GM13976 (cell line): Measurements from ENCODE around the gene VRTN.

Experiments
- DNase-seq: peaks from one replicate; pipeline ENCODE4 v3.0.0; 2012; ENCODE audit warnings: low spot score
- in situ Hi-C: fragments of 300-500 bp; cut with MboI; formaldehyde crosslinking; loops from one replicate; pipeline ENCODE4 v1.12.0; 2022; ENCODE audit warnings: low sequenced_read_pairs, mixed read lengths, inconsistent platforms; ENCODE audit not compliant: unreplicated experiment
- TF ChIP-seq, protein P1 (sequence below): IDR thresholded peaks from 2 replicates; pipeline ENCODE4 v1.5.1; 2012; ENCODE audit warnings: borderline replicate concordance, mild to moderate bottlenecking; ENCODE audit not compliant: insufficient read depth; ENCODE audit errors: extremely low read depth, missing control alignments, control extremely low read depth

VRTN gene

GRCh38 chr14:74358176-74358829 lies 10.0 kb downstream of the VRTN start:
- TF ChIP-seq, protein P1, sequence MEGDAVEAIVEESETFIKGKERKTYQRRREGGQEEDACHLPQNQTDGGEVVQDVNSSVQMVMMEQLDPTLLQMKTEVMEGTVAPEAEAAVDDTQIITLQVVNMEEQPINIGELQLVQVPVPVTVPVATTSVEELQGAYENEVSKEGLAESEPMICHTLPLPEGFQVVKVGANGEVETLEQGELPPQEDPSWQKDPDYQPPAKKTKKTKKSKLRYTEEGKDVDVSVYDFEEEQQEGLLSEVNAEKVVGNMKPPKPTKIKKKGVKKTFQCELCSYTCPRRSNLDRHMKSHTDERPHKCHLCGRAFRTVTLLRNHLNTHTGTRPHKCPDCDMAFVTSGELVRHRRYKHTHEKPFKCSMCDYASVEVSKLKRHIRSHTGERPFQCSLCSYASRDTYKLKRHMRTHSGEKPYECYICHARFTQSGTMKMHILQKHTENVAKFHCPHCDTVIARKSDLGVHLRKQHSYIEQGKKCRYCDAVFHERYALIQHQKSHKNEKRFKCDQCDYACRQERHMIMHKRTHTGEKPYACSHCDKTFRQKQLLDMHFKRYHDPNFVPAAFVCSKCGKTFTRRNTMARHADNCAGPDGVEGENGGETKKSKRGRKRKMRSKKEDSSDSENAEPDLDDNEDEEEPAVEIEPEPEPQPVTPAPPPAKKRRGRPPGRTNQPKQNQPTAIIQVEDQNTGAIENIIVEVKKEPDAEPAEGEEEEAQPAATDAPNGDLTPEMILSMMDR, result no peak
- in situ Hi-C loops, result no loop called here
- DNase-seq, result no peak

DNA sequence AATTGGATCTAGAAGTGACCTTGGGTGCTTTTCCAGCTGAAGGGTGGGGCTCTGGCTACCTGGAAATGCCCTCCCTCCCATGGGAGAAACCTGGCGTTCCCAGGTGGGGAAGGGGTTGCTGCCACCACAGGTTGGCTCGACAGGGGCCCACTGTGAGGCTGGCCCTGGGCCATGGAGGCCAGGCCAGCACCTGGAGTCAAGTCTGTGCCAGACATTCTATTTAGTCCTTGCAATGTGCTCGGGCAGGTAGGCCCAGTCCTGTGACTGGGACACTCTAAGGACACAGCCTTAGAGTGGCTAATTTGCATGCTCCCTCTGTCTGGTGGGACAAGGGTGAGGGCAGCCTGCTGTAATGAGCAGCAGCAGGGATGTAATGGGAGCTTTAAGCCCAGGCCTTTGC lies 11.9 kb downstream of the VRTN start:
- in situ Hi-C loops, result no loop called here
- TF ChIP-seq, protein P1, result no peak
- no peak for DNase-seq

DNA sequence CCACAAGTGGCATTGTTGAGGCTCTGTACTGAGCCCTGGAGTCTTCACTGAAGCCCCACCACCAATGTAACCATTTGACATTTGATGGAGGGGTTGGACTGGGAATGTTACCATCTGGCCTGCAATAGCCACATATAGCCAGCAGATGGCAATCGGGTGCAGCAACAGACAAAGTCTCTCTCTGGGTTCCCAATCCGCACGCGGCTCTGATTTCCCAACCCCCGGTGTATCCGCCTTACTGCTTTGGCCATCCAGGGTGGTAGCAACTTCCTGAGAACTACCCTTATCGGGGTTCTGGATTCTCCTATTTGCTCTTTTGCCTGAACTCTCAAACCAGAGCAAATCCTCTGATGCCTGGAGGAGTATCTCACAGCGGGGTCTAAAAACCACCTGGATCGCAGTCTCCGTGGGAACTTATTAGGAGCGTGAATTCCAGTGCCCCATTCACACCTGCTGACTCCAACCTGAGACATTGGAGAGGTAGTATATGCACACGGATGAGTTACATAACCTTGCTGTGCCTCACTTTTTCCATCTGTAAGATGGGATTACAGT lies 14.2 kb downstream of the VRTN start:
- TF ChIP-seq, protein P1, result peak; percentile 88
- peak; percentile 83 for DNase-seq
- in situ Hi-C loops, result no loop called here

DNA sequence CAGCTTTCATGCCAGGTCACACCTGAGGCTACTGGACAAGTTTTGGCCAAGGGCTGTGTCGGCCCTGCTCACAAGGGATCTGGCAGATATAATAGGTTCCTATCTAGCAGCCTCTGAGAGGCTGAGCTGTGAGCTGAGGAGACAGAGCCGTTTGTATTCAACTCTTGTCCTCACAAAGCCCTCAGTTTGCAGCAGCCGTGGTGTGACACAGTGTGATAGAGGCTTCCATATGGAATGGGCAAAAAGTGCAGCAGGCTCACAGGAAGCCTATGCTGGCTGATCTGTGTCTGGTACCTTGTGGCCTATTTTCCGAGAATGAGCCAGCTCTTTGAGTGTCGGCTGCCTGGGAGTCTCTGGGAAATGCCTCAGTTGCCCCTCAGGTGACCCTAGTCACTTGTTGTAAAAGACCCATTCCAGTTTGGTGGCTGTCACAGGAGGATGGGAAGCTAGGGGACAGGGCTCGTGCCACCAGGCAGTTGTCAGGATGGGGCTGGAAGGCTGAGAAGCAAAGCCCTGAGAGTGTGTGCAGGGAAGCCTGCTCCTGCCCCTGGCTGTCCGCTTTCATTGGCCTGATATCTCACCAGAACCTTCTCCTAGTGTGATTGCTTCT lies 16.1 kb downstream of the VRTN start:
- TF ChIP-seq, protein P1, result no peak
- no peak for DNase-seq
- in situ Hi-C loops, result no loop called here

- in situ Hi-C loops, result no loop called here
- TF ChIP-seq, protein P1, result no peak
- no peak for DNase-seq
Observed at GRCh38 chr14:74368026-74368425, 19.8 kb downstream of the VRTN start.

DNA sequence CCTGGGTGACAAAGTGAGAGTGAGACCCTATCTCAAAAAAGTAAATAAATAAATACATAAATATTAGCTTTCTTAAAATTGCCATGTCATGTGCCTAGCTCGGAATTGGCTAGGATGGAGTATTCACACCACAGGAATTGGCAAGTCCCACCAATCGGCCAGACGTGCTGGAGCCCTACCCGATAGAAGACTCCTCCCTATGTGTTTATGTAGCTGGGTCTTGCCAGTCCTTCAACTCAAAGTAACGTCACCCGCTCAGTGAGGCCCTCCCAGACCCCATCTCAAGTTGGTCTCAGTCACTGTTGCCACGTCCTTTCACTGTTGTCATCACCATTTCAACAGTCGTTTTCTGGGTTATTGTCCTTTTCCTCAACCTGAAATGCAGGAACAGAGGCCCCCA lies 20.2 kb downstream of the VRTN start:
- DNase-seq, result no peak
- TF ChIP-seq, protein P1, result no peak
- in situ Hi-C loops, result no loop called here
